Putamen (tissue), 1 donor: Measurements from ENCODE around the gene COTL1.

ENCODE experiments used
- DNase-seq: peaks from one replicate; pipeline ENCODE4 v3.0.0-alpha.2; 2016; ENCODE audit warnings: low spot score

COTL1 gene

GRCh38 chr16:84617791-84618580 lies at the start of gene COTL1:
COTL1 (minus strand) TSS chr16:84618078; CDS start chr16:84617914, 164 bp downstream.
- DNase-seq, result peak; percentile 93

- DNase-seq, result no peak
Measured at GRCh38 chr16:84665843-84666242, 48.0 kb upstream of the COTL1 start.

- no peak for DNase-seq
Measured at GRCh38 chr16:84665359-84665758, 47.5 kb upstream of the COTL1 start.

GRCh38 chr16:84663433-84664101 lies 45.7 kb upstream of the COTL1 start:
- no peak for DNase-seq

GRCh38 chr16:84662471-84662870 lies 44.6 kb upstream of the COTL1 start:
- no peak for DNase-seq

GRCh38 chr16:84661418-84662060 lies 43.7 kb upstream of the COTL1 start:
- no peak for DNase-seq

- DNase-seq, result no peak
Measured at GRCh38 chr16:84660973-84661372, 43.1 kb upstream of the COTL1 start.

GRCh38 chr16:84659656-84660300 lies 41.9 kb upstream of the COTL1 start:
- no peak for DNase-seq

- DNase-seq, result no peak
Measured at GRCh38 chr16:84658690-84659089, 40.8 kb upstream of the COTL1 start.

GRCh38 chr16:84657229-84657837 lies 39.5 kb upstream of the COTL1 start:
- DNase-seq, result no peak

- no peak for DNase-seq
Measured at GRCh38 chr16:84656649-84657048, 38.8 kb upstream of the COTL1 start.

- no peak for DNase-seq
Measured at GRCh38 chr16:84654998-84655397, 37.1 kb upstream of the COTL1 start.

- DNase-seq, result no peak
Measured at GRCh38 chr16:84654238-84654637, 36.4 kb upstream of the COTL1 start.

- DNase-seq, result no peak
Measured at GRCh38 chr16:84652566-84652965, 34.7 kb upstream of the COTL1 start.

- DNase-seq, result no peak
Measured at GRCh38 chr16:84650062-84650991, 32.4 kb upstream of the COTL1 start.

GRCh38 chr16:84649511-84649861 lies 31.6 kb upstream of the COTL1 start:
- no peak for DNase-seq

GRCh38 chr16:84648595-84649510 lies 31.0 kb upstream of the COTL1 start:
- DNase-seq, result no peak

GRCh38 chr16:84647828-84648594 lies 30.1 kb upstream of the COTL1 start, which contains the start of gene KLHL36:
KLHL36 (plus strand) TSS chr16:84648511; CDS start chr16:84650868, 2,357 bp downstream.
- peak; percentile 33 for DNase-seq

GRCh38 chr16:84643674-84644073 lies 25.8 kb upstream of the COTL1 start:
- no peak for DNase-seq
